HCT116 (cell line): ENCODE measurements around the gene TP53TG5. TPM values are rescaled to one million over a fixed set of nuclear protein-coding genes. Genes with fewer than 3 reads are reported as not detected.

ENCODE experiments used
- ATAC-seq: fragments of 200-7000 bp; cut with Tn5 transposase; 2 replicates; pipeline ENCODE4 v1.9.1; 2020; ENCODE audit warnings: mild to moderate bottlenecking, moderate library complexity
- BruUV-seq: library from RNA; stranded (reverse); fragments of 400-500 nt; replicated peaks from 2 replicates; lab custom pipeline; 2021; lab: Mats Ljungman, UMichigan
- CTCF ChIA-PET: fragments of 300-600 bp; sonication (Branson Sonifier 250); formaldehyde crosslinking; loops from one replicate; lab custom pipeline; 2021; ENCODE audit warnings: antibody characterized with exemption; lab: Charles Lee
- POLR2A ChIA-PET: fragments of 300-600, 350-600 bp; sonication (Branson Sonifier 250); formaldehyde crosslinking; loops from one replicate; lab custom pipeline; 2021; ENCODE audit warnings: antibody characterized with exemption; lab: Charles Lee
- RAD21 ChIA-PET, 2 experiments: fragments of 300-600 bp; sonication (Branson Sonifier 250); formaldehyde crosslinking; loops; one replicate each; lab custom pipeline; 2023; ENCODE audit warnings: low total read pairs in 2 of 2; ENCODE audit not compliant: uncharacterized antibody in 2 of 2, unreplicated experiment in 2 of 2, low non-redundant PET in 1 of 2; lab: Charles Lee
- DNase-seq: peaks from one replicate; pipeline ENCODE4 v3.0.0-alpha.2; 2010; ENCODE audit warnings: low read depth, low spot score
- H2AFZ ChIP-seq: fragments of 200-600 bp; shearing (Covaris generic), sonication (generic); 2 replicates; pipeline ENCODE4 v1.6.1; 2017; ENCODE audit warnings: low read depth, mixed run types, mixed read lengths, antibody characterized with exemption, low read length; ENCODE audit not compliant: poor library complexity, severe bottlenecking
- H3K27ac ChIP-seq: 2 replicates; pipeline ENCODE4 v1.5.1; 2012; ENCODE audit warnings: low read depth, low read length
- H3K27me3 ChIP-seq: fragments of 200-600 bp; sonication (generic); 2 replicates; pipeline ENCODE4 v1.6.1; 2016; ENCODE audit warnings: mixed run types, low read length, mixed read lengths; ENCODE audit not compliant: insufficient read depth
- H3K36me3 ChIP-seq, 2 experiments: fragments of 200-500 bp in 1 of 2; fragments of 200-600 bp in 1 of 2; sonication (Bioruptor generic) in 1 of 2; sonication (generic) in 1 of 2; 2 replicates each; pipeline versions ENCODE4 v1.5.1 to v1.6.1; 2014 to 2016; ENCODE audit warnings: low read length in 2 of 2, inconsistent platforms in 1 of 2, mixed read lengths in 1 of 2, mixed run types in 1 of 2; ENCODE audit not compliant: insufficient read depth in 2 of 2, control insufficient read depth in 1 of 2
- H3K4me1 ChIP-seq, 2 experiments: fragments of 200-600 bp in 1 of 2; sonication (generic) in 1 of 2; 2 replicates each; pipeline versions ENCODE4 v1.5.1 to v1.6.1; 2012 to 2017; ENCODE audit warnings: low read length in 2 of 2, inconsistent platforms in 1 of 2, mild to moderate bottlenecking in 1 of 2, mixed read lengths in 1 of 2, mixed run types in 1 of 2, moderate library complexity in 1 of 2; ENCODE audit not compliant: insufficient read depth in 2 of 2, control insufficient read depth in 1 of 2
- H3K4me2 ChIP-seq: fragments of 200-600 bp; sonication (generic); 2 replicates; pipeline ENCODE4 v1.6.1; 2017; ENCODE audit warnings: mixed run types, low read length, mixed read lengths
- H3K4me3 ChIP-seq, 2 experiments: fragments of 200-600 bp in 1 of 2; sonication (generic) in 1 of 2; replicated peaks in 1 of 2; 2 replicates each; pipeline ENCODE4 v1.5.1; 2011 to 2016; ENCODE audit warnings: low read length in 2 of 2, control low read depth in 1 of 2, low read depth in 1 of 2, mild to moderate bottlenecking in 1 of 2, mixed read lengths in 1 of 2, mixed run types in 1 of 2
- H3K79me2 ChIP-seq: fragments of 200-600 bp; sonication (generic); 2 replicates; pipeline ENCODE4 v1.6.1; 2017; ENCODE audit warnings: mild to moderate bottlenecking, mixed run types, low read length, moderate library complexity, mixed read lengths; ENCODE audit not compliant: insufficient read depth
- H3K9ac ChIP-seq: fragments of 200-600 bp; sonication (generic); 2 replicates; pipeline ENCODE4 v1.6.1; 2016; ENCODE audit warnings: low read length, mixed read lengths
- H3K9me2 ChIP-seq: fragments of 200-600 bp; sonication (generic), shearing (Covaris generic); 2 replicates; pipeline ENCODE4 v1.6.1; 2017; ENCODE audit warnings: mixed run types, mild to moderate bottlenecking, moderate library complexity; ENCODE audit not compliant: insufficient read depth
- H3K9me3 ChIP-seq, 2 experiments: fragments of 200-500 bp in 1 of 2; fragments of 200-600 bp in 1 of 2; sonication (Bioruptor generic) in 1 of 2; sonication (generic) in 1 of 2; 2 replicates each; pipeline ENCODE4 v1.6.1; 2014 to 2017; ENCODE audit warnings: low read length in 2 of 2, mixed read lengths in 2 of 2, inconsistent platforms in 1 of 2, low read depth in 1 of 2, mild to moderate bottlenecking in 1 of 2, mixed run types in 1 of 2, moderate library complexity in 1 of 2; ENCODE audit not compliant: control insufficient read depth in 1 of 2, insufficient read depth in 1 of 2
- H4K20me1 ChIP-seq: fragments of 200-600 bp; sonication (generic), shearing (Covaris generic); 2 replicates; pipeline ENCODE4 v1.6.1; 2017; ENCODE audit warnings: mixed run types, mild to moderate bottlenecking, moderate library complexity; ENCODE audit not compliant: insufficient read depth
- CBX3 ChIP-seq: IDR thresholded peaks from 2 replicates; pipeline ENCODE4 v1.6.1; 2012; ENCODE audit warnings: low read depth
- EGR1 ChIP-seq: IDR thresholded peaks from 2 replicates; pipeline ENCODE4 v1.6.1; 2012; ENCODE audit warnings: low read depth
- ELF1 ChIP-seq: IDR thresholded peaks from 2 replicates; pipeline ENCODE4 v1.6.1; 2012; ENCODE audit warnings: low read depth, borderline replicate concordance
- EZH2 ChIP-seq: fragments of 200-600 bp; sonication (generic); IDR thresholded peaks from 2 replicates; pipeline ENCODE4 v1.6.1; 2017; ENCODE audit warnings: antibody characterized with exemption, mixed run types
- EZH2phosphoT487 ChIP-seq: fragments of 200-600 bp; IDR thresholded peaks from 2 replicates; pipeline ENCODE4 v1.6.1; 2018; ENCODE audit warnings: antibody characterized with exemption, borderline replicate concordance
- FOSL1 ChIP-seq: IDR thresholded peaks from 2 replicates; pipeline ENCODE4 v1.6.1; 2012; ENCODE audit warnings: low read depth
- JUND ChIP-seq: IDR thresholded peaks from 2 replicates; pipeline ENCODE4 v1.6.1; 2012
- POLR2A ChIP-seq: IDR thresholded peaks from 2 replicates; pipeline ENCODE4 v1.7.0; 2011; ENCODE audit warnings: borderline replicate concordance; ENCODE audit not compliant: insufficient read depth, insufficient read length; ENCODE audit errors: extremely low read depth
- POLR2AphosphoS5 ChIP-seq: IDR thresholded peaks from 2 replicates; pipeline ENCODE4 v1.6.1; 2011; ENCODE audit warnings: mild to moderate bottlenecking, low read depth, low read length, moderate library complexity
- RAD21 ChIP-seq: IDR thresholded peaks from 2 replicates; pipeline ENCODE4 v1.6.1; 2012; ENCODE audit warnings: low read depth, mild to moderate bottlenecking
- SIN3A ChIP-seq: IDR thresholded peaks from 2 replicates; pipeline ENCODE4 v1.6.1; 2012; ENCODE audit warnings: low read depth
- SRF ChIP-seq: IDR thresholded peaks from 2 replicates; pipeline ENCODE4 v1.6.1; 2012; ENCODE audit warnings: low read depth
- TCF7L2 ChIP-seq: IDR thresholded peaks from 2 replicates; pipeline ENCODE4 v1.7.0; 2011; ENCODE audit warnings: borderline replicate concordance, inconsistent platforms; ENCODE audit not compliant: insufficient read depth, insufficient read length; ENCODE audit errors: extremely low read depth
- ZFX ChIP-seq: fragments of 450-650 bp; IDR thresholded peaks from 2 replicates; pipeline ENCODE4 v1.6.1; 2017
- ZNF274 ChIP-seq: fragments of 200-500 bp; sonication (Bioruptor generic); IDR thresholded peaks from 2 replicates; pipeline ENCODE4 v1.6.1; 2014; ENCODE audit warnings: mild to moderate bottlenecking, low read depth, low read length, inconsistent platforms
- intact Hi-C: fragments of 100-400 bp; cut with micrococcal nuclease; formaldehyde crosslinking; loops from 2 replicates; pipeline ENCODE4 v1.10.0; 2022
- total RNA-seq: library from RNA; stranded (reverse); gene quantifications from one replicate; pipeline ENCODE4 v1.2.1, GENCODE V29; 2021; ENCODE audit not compliant: unreplicated experiment
- TF ChIP-seq, protein P1 (sequence below): IDR thresholded peaks from 2 replicates; pipeline ENCODE4 v1.6.1; 2012
- TF ChIP-seq, protein P2 (sequence below): IDR thresholded peaks from 2 replicates; pipeline ENCODE4 v1.6.1; 2011; ENCODE audit warnings: mild to moderate bottlenecking, low read length, moderate library complexity; ENCODE audit not compliant: insufficient replicate concordance; ENCODE audit errors: extremely low read depth
- TF ChIP-seq, protein P3 (sequence below): IDR thresholded peaks from 2 replicates; pipeline ENCODE4 v1.6.1; 2012; ENCODE audit warnings: low read depth

The TP53TG5 gene
- total RNA-seq, 1 experiment from 2014 or later = 0.76 TPM

DNA sequence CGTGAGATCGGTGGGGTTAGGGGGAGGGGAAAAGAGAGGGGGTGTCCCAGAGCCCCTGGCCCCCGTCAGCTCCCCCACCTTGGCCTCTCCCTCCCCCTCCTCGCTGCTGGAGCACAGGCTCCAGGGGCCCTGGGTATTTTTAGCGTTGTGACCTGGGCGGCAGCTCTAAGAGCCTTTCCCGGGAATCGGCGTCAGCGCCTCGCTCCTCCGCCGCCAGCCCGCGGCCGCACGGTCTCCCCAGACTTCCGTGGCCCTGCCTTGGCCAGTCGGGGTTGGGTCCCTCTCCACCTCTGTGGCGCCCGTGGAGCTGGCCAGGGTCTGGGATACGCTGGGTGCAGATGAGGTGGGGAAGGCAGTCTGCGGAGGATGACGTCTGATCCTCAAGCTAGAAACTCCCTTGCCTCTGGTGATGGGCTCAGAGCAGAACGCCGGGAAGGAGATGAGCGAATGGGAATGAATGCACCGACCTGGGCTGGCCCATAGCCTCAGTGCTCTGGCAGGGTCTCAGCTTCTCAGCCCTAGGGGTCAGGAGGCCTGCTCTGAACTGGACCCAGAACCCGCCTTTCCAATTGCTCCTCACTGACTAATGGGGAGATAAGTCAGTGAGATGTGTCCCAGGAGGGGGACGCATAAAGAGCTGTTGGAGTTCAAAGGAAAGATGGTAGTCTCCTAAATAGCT lies 29.1 kb upstream of the TP53TG5 start:
- Histone ChIP-seq H3K79me2 (peaks cover 15% of the 10 kb centered on the region; the same call in 1 of the 2 replicates), H3K9me2 (no peaks in the 10 kb centered on the region), H2AFZ (no peak overlapping the region), H3K27ac (peak overlapping the region; percentile 83), H3K9ac (peak overlapping the region; percentile 81), H3K9me3 (no peaks in the 10 kb centered on the region), H3K36me3 (peaks cover 8 to 11% of the 10 kb centered on the region in 2 experiments; a peak in 2 of 4 replicates), H3K4me3 (peak overlapping the region; percentile 71 to 76), H3K27me3 (no peaks in the 10 kb centered on the region), H4K20me1 (no peaks in the 10 kb centered on the region), H3K4me1 (peaks cover 5 to 24% of the 10 kb centered on the region in 2 experiments; a peak in 3 of 4 replicates), H3K4me2 (peak overlapping the region; percentile 84)
- TF ChIP-seq SIN3A (no peak), FOSL1 (no peak), ZNF274 (no peak), CBX3 (no peak), RAD21 (no peak), POLR2AphosphoS5 (no peak), SRF (no peak), JUND (no peak), EZH2 (no peak), POLR2A (no peak), ZFX (no peak), EGR1 (no peak), ELF1 (no peak), TCF7L2 (no peak), EZH2phosphoT487 (no peak)
- TF ChIP-seq, protein P1, sequence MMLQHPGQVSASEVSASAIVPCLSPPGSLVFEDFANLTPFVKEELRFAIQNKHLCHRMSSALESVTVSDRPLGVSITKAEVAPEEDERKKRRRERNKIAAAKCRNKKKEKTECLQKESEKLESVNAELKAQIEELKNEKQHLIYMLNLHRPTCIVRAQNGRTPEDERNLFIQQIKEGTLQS = no peak
- TF ChIP-seq, protein P2, sequence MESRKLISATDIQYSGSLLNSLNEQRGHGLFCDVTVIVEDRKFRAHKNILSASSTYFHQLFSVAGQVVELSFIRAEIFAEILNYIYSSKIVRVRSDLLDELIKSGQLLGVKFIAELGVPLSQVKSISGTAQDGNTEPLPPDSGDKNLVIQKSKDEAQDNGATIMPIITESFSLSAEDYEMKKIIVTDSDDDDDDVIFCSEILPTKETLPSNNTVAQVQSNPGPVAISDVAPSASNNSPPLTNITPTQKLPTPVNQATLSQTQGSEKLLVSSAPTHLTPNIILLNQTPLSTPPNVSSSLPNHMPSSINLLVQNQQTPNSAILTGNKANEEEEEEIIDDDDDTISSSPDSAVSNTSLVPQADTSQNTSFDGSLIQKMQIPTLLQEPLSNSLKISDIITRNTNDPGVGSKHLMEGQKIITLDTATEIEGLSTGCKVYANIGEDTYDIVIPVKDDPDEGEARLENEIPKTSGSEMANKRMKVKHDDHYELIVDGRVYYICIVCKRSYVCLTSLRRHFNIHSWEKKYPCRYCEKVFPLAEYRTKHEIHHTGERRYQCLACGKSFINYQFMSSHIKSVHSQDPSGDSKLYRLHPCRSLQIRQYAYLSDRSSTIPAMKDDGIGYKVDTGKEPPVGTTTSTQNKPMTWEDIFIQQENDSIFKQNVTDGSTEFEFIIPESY = no peak
- TF ChIP-seq, protein P3, sequence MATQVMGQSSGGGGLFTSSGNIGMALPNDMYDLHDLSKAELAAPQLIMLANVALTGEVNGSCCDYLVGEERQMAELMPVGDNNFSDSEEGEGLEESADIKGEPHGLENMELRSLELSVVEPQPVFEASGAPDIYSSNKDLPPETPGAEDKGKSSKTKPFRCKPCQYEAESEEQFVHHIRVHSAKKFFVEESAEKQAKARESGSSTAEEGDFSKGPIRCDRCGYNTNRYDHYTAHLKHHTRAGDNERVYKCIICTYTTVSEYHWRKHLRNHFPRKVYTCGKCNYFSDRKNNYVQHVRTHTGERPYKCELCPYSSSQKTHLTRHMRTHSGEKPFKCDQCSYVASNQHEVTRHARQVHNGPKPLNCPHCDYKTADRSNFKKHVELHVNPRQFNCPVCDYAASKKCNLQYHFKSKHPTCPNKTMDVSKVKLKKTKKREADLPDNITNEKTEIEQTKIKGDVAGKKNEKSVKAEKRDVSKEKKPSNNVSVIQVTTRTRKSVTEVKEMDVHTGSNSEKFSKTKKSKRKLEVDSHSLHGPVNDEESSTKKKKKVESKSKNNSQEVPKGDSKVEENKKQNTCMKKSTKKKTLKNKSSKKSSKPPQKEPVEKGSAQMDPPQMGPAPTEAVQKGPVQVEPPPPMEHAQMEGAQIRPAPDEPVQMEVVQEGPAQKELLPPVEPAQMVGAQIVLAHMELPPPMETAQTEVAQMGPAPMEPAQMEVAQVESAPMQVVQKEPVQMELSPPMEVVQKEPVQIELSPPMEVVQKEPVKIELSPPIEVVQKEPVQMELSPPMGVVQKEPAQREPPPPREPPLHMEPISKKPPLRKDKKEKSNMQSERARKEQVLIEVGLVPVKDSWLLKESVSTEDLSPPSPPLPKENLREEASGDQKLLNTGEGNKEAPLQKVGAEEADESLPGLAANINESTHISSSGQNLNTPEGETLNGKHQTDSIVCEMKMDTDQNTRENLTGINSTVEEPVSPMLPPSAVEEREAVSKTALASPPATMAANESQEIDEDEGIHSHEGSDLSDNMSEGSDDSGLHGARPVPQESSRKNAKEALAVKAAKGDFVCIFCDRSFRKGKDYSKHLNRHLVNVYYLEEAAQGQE = no peak
- POLR2A ChIA-PET = interaction anchor here (0.8 to 1.5 kb wide), 5 partner anchors 9 to 84 kb away, joined by 3 to 6 read pairs (median 4); partner anchors contain the start of gene PIGT
- TSS peak; percentile 48 for BruUV-seq
- intact Hi-C loops = no loop called here
- CTCF ChIA-PET = interaction anchor here (0.6 kb wide), 1 partner anchor 33 kb away, joined by 3 read pairs; no protein-coding TSS in a partner anchor
- peak; percentile 46 for ATAC-seq
- RAD21 ChIA-PET = no interaction called here
- no peak for DNase-seq
